K562 (cell line): ENCODE data around the gene CARD8. TPM values are rescaled to one million over a fixed set of nuclear protein-coding genes. Genes with fewer than 3 reads are reported as not detected.

Source experiments
- BRF2 ChIP-seq: IDR thresholded peaks from 3 replicates; pipeline ENCODE4 v1.6.1; 2011; ENCODE audit warnings: borderline replicate concordance, mild to moderate bottlenecking; ENCODE audit not compliant: insufficient read length, insufficient read depth
- CXXC5 ChIP-seq: fragments of 250-450 bp; sonication (Bioruptor Pico); IDR thresholded peaks from 2 replicates; pipeline ENCODE4 v1.8.0; 2022; ENCODE audit warnings: inconsistent platforms, mild to moderate bottlenecking, moderate library complexity
- EHMT2 ChIP-seq: fragments of 450-650 bp; IDR thresholded peaks from 2 replicates; pipeline ENCODE4 v1.6.1; 2018; ENCODE audit warnings: antibody characterized with exemption
- ELF1 ChIP-seq: fragments of 200-800 bp; sonication (Bioruptor generic); IDR thresholded peaks from 2 replicates; pipeline ENCODE4 v1.6.1; 2016; ENCODE audit warnings: missing genetic modification characterization, missing compliant biosample characterization
- FOSL1 ChIP-seq: fragments of 200-800 bp; sonication (Bioruptor generic); conservative IDR thresholded peaks from 2 replicates; pipeline ENCODE4 v1.6.1; 2016; ENCODE audit warnings: missing genetic modification characterization, missing compliant biosample characterization
- GATAD2B ChIP-seq: fragments of 450-650 bp; IDR thresholded peaks from 2 replicates; pipeline ENCODE4 v1.6.1; 2017; ENCODE audit warnings: mild to moderate bottlenecking, borderline replicate concordance
- ID3 ChIP-seq, 2 experiments: fragments of 250-450 bp in 1 of 2; fragments of 450-650 bp in 1 of 2; sonication (Bioruptor Pico) in 1 of 2; IDR thresholded peaks; 2 replicates each; pipeline versions ENCODE4 v1.6.1 to v1.8.0; 2016 to 2021; ENCODE audit warnings: mild to moderate bottlenecking in 2 of 2, moderate library complexity in 2 of 2, missing compliant biosample characterization in 1 of 2, missing genetic modification characterization in 1 of 2
- NCOA1 ChIP-seq: fragments of 450-650 bp; IDR thresholded peaks from 2 replicates; pipeline ENCODE4 v1.6.1; 2016; ENCODE audit warnings: low read depth
- NONO ChIP-seq, 2 experiments: fragments of 200-400 bp in 1 of 2; fragments of 450-650 bp in 1 of 2; formaldehyde crosslinking in 1 of 2; IDR thresholded peaks; 2 replicates each; pipeline ENCODE4 v1.6.1; 2017; ENCODE audit warnings: low read depth in 2 of 2, mild to moderate bottlenecking in 2 of 2, moderate library complexity in 2 of 2, low read length in 1 of 2
- NUFIP1 ChIP-seq: fragments of 450-650 bp; IDR thresholded peaks from 2 replicates; pipeline ENCODE4 v1.6.1; 2018; ENCODE audit not compliant: partially characterized antibody
- RBM22 ChIP-seq: fragments of 200-400 bp; formaldehyde crosslinking; IDR thresholded peaks from 2 replicates; pipeline ENCODE4 v1.6.1; 2018; ENCODE audit warnings: low read length, low read depth; ENCODE audit not compliant: poor library complexity, severe bottlenecking
- RFX7 ChIP-seq: fragments of 250-450 bp; sonication (Bioruptor Pico); IDR thresholded peaks from 2 replicates; pipeline ENCODE4 v1.5.1; 2021; ENCODE audit warnings: mild to moderate bottlenecking
- RUNX1 ChIP-seq: sonication (generic); IDR thresholded peaks from 2 replicates; pipeline ENCODE4 v1.6.1; 2016; ENCODE audit warnings: antibody characterized with exemption, low read depth
- SAP30 ChIP-seq: fragments of 200-600 bp; sonication (generic); IDR thresholded peaks from 2 replicates; pipeline ENCODE4 v1.6.1; 2012; ENCODE audit warnings: borderline replicate concordance, low read depth, mild to moderate bottlenecking, moderate library complexity, low read length, control low read depth, inconsistent platforms; ENCODE audit not compliant: insufficient read depth, poor library complexity, severe bottlenecking
- SIN3A ChIP-seq, 2 experiments: fragments of 150-350 bp in 1 of 2; IDR thresholded peaks; 2 replicates each; pipeline ENCODE4 v1.6.1; 2011 to 2016; ENCODE audit warnings: borderline replicate concordance in 2 of 2, low read depth in 2 of 2, low read length in 2 of 2, mild to moderate bottlenecking in 2 of 2, moderate library complexity in 2 of 2; ENCODE audit not compliant: control insufficient read depth in 1 of 2
- SLC30A9 ChIP-seq: fragments of 250-450 bp; sonication (Bioruptor Pico); IDR thresholded peaks from 2 replicates; pipeline ENCODE4 v1.8.0; 2022; ENCODE audit warnings: mild to moderate bottlenecking, moderate library complexity
- SMARCE1 ChIP-seq: fragments of 450-650 bp; IDR thresholded peaks from 2 replicates; pipeline ENCODE4 v1.7.1; 2016; ENCODE audit warnings: mild to moderate bottlenecking
- SRSF7 ChIP-seq: fragments of 200-400 bp; formaldehyde crosslinking; optimal IDR thresholded peaks from 2 replicates; pipeline ENCODE3; 2017; ENCODE audit warnings: mild to moderate bottlenecking, low read depth, low read length
- TCF7L2 ChIP-seq: fragments of 150-350 bp; IDR thresholded peaks from 2 replicates; pipeline ENCODE4 v1.6.1; 2016; ENCODE audit warnings: low read depth, mild to moderate bottlenecking, low read length, moderate library complexity
- TFAP4 ChIP-seq: sonication (generic); formaldehyde crosslinking; IDR thresholded peaks from 2 replicates; pipeline ENCODE4 v1.8.0; 2022; ENCODE audit warnings: missing genetic modification reagents, mild to moderate bottlenecking, moderate library complexity, borderline replicate concordance
- YBX1 ChIP-seq: fragments of 450-650 bp; IDR thresholded peaks from 2 replicates; pipeline ENCODE4 v1.7.1; 2016; ENCODE audit warnings: mild to moderate bottlenecking
- ZNF384 ChIP-seq: IDR thresholded peaks from 2 replicates; pipeline ENCODE4 v1.6.1; 2012; ENCODE audit warnings: low read depth, low read length, improper control_type of control experiment
- ZNF586 ChIP-seq: fragments of 450-650 bp; formaldehyde crosslinking; conservative IDR thresholded peaks from 2 replicates; pipeline ENCODE4 v1.4.0; 2020; ENCODE audit warnings: mild to moderate bottlenecking, moderate library complexity
- ZNF644 ChIP-seq: fragments of 200-800 bp; sonication (Bioruptor generic); IDR thresholded peaks from 2 replicates; pipeline ENCODE4 v1.6.1; 2016; ENCODE audit warnings: low read depth, missing genetic modification characterization, missing compliant biosample characterization
- ZNF668 ChIP-seq: fragments of 250-450 bp; sonication (Bioruptor Pico); IDR thresholded peaks from 2 replicates; pipeline ENCODE4 v1.8.0; 2022; ENCODE audit warnings: mild to moderate bottlenecking, inconsistent platforms
- ZNF77 ChIP-seq: fragments of 250-450 bp; sonication (Bioruptor Pico); IDR thresholded peaks from 2 replicates; pipeline ENCODE4 v1.5.0; 2020
- polyA plus RNA-seq, 8 experiments: library from polyadenylated mRNA; depleted of rRNA in 4 of 8; stranded (reverse) in 5 of 8; unstranded in 3 of 8; fragments of >200 nt; fragmentation: Nextera tagmentation in 2 of 8; fragmentation: Illumina TruSeq in 1 of 8; extraction: Ambion mirVana in 2 of 8; extraction: Trizol in 1 of 8; gene quantifications; 2 replicates each; pipeline versions ENCODE4 v1.2.1 to v1.2.3, GENCODE V29; 2011 to 2014; ENCODE audit warnings: inconsistent platforms in 1 of 8, missing spikeins in 1 of 8
- total RNA-seq, 7 experiments: library from RNA; depleted of rRNA in 6 of 7; stranded (reverse); fragments of >200 nt in 6 of 7; fragmentation: Illumina TruSeq in 2 of 7; extraction: Trizol in 2 of 7; gene quantifications; 2 replicates each; pipeline versions ENCODE4 v1.2.1 to v1.2.3, GENCODE V29; 2011 to 2021; ENCODE audit warnings: low replicate concordance in 1 of 7

Gene CARD8
- total and polyA plus RNA-seq, 9 of the 15 experiments (the other 6 are each of a cell fraction or from before 2014, with no cell fraction given): 11.5 to 26.4 (median 20.8) TPM

- TF ChIP-seq CXXC5: peak; percentile 54
- TF ChIP-seq SRSF7: no peak
- TF ChIP-seq ZNF668 (CRISPR knock-in tag): no peak
- TF ChIP-seq NONO (IDR thresholded peaks at IDR 0.05; ENCODE audit: low read depth in 2 of 2, low read length in 1 of 2): peak in 1 of 2 experiments; percentile 24; a peak in 1 of 4 replicates
- peak; percentile 24; the same call in 1 of the 2 replicates for TF ChIP-seq TFAP4
- no peak for TF ChIP-seq SMARCE1
- TF ChIP-seq NCOA1: no peak; the same call in 1 of the 2 replicates
- TF ChIP-seq RFX7: no peak
- TF ChIP-seq BRF2: no peak
- TF ChIP-seq SIN3A (IDR thresholded peaks at IDR 0.05; ENCODE audit: borderline replicate concordance in 2 of 2, control insufficient read depth in 1 of 2, low read depth in 2 of 2, low read length in 2 of 2): no peak
- TF ChIP-seq ELF1 (tag): no peak
- TF ChIP-seq ZNF77 (CRISPR knock-in tag): no peak
- 0 out of 2 replicates have a peak, but pooled peaks have one; percentile 20 for TF ChIP-seq FOSL1
- TF ChIP-seq YBX1: no peak
- no peak for TF ChIP-seq TCF7L2
- no peak for TF ChIP-seq ID3 (CRISPR knock-in tag; IDR thresholded peaks at IDR 0.05)
- no peak for TF ChIP-seq ID3 (tag; IDR thresholded peaks at IDR 0.05)
- no peak for TF ChIP-seq SLC30A9 (CRISPR knock-in tag)
- no peak for TF ChIP-seq GATAD2B
- TF ChIP-seq RUNX1: no peak
- no peak for TF ChIP-seq RBM22
- no peak for TF ChIP-seq ZNF644 (tag)
- TF ChIP-seq ZNF586 (CRISPR knock-in tag): no peak
- TF ChIP-seq SAP30: no peak
- no peak for TF ChIP-seq NUFIP1
- TF ChIP-seq EHMT2: no peak
- no peak for TF ChIP-seq ZNF384
Observed at GRCh38 chr19:48290771-48291488, 35.2 kb upstream of the CARD8 start (continued).
